GM12875 (cell line): ENCODE data around the gene ERN1.

Source experiments
- H3K4me3 ChIP-seq: one replicate; pipeline ENCODE4 v1.5.1; 2011; ENCODE audit warnings: low read depth, low read length, control low read depth
- TF ChIP-seq, protein P1 (sequence below): IDR thresholded peaks from 2 replicates; pipeline ENCODE4 v1.5.1; 2011; ENCODE audit warnings: low read depth, mild to moderate bottlenecking, control low read depth, inconsistent platforms, low read length, moderate library complexity, borderline replicate concordance; ENCODE audit not compliant: insufficient read depth

ERN1 gene

DNA sequence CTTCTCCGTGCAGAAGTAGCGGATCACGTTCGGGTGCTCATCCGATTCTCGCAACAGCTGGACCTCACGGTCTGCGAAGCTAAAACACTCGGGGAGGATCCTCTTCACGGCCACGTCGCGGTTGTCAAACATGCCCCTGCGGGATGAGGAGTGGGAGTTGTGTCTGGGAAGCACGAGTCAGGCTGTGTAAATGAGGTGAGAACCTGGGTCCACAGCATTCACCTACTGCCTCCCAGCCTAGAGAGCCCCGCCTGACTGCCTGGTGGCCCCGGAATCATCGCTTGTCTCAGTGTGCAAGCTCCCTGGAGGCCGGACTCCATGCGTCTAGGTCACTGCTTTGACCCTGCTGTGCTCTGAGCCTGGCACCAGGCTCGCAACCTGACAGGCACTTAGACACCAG lies 75.6 kb downstream of the ERN1 start:
- TF ChIP-seq, protein P1, sequence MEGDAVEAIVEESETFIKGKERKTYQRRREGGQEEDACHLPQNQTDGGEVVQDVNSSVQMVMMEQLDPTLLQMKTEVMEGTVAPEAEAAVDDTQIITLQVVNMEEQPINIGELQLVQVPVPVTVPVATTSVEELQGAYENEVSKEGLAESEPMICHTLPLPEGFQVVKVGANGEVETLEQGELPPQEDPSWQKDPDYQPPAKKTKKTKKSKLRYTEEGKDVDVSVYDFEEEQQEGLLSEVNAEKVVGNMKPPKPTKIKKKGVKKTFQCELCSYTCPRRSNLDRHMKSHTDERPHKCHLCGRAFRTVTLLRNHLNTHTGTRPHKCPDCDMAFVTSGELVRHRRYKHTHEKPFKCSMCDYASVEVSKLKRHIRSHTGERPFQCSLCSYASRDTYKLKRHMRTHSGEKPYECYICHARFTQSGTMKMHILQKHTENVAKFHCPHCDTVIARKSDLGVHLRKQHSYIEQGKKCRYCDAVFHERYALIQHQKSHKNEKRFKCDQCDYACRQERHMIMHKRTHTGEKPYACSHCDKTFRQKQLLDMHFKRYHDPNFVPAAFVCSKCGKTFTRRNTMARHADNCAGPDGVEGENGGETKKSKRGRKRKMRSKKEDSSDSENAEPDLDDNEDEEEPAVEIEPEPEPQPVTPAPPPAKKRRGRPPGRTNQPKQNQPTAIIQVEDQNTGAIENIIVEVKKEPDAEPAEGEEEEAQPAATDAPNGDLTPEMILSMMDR: no peak
- H3K4me3 ChIP-seq: no peak overlapping the region

DNA sequence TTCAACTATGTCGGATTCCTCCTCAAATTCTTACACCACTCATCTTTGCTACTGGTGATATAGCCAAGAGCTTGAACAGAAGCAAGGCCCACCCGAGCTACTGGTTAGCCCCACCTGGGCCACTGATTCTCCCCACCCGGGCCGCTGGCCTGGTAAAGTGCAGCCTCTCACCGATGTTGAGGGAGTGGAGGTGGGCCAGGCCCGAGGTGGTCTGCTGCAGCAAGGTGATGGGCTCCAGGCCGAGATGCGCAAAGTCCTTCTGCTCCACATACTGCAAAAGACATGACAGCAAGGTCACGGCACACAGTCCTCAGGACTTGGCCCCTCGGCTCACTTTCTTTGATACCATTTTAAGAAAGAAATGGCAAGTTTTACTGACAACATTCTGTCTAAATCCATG lies 76.8 kb downstream of the ERN1 start:
- TF ChIP-seq, protein P1: no peak
- H3K4me3 ChIP-seq: no peak overlapping the region

DNA sequence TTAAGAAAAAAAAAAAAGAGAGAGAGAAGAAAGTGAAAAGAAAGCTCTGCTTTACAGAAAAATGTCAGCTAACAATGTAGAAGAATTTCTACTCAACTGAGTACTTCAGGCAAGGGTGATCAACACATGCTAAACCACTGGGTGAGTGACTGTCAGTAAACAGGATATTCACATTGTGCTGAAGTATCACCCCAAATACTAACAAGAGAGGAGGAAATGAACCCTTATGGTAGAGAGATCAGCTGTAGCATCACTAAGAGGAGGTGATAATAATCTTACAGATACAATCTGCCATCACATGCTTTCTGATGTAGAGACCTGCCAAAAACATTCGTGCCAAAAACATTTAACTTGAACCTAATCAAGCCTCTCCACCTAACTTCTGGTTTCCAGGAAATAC lies 78.8 kb downstream of the ERN1 start:
- H3K4me3 ChIP-seq: no peak overlapping the region
- TF ChIP-seq, protein P1: no peak

DNA sequence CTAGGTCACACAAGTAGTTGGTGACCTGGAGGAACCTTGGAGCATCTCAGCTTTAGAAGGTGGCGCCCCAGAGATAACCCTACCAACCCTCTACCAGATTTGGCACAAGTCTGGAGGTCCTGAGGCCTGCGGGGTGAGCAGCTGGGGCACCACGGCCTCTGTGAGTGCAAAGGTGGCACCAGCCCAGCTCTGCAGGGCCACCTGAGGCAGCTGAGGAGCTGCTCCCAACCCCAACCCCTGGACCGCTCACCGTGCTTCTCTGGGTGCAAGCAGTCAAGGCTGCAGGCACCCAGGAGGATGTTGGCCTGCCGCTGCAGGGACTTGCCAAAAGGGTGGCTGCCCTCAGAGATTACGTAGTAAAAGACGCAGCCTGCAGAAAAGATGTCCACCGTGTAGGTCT lies 81.1 kb downstream of the ERN1 start:
- no peak overlapping the region for H3K4me3 ChIP-seq
- TF ChIP-seq, protein P1: no peak

DNA sequence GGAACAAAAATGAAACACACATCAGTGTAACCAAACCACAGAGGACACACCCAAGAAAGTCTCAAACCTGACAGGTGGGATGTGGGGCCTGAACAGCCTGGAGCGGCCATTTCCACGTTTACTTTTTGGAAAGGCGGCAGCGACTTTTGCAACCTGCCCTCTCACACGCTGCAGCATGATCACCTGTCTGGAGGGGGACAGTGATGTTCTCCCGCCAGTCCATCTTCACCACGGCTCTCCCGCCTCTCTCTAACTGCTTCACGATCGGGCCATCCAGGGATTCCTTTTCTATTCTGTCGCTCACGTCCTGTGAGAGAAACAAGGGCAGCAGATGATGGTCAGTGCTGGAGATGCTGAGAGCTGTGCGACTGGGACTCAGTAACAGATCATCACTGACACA lies 84.8 kb downstream of the ERN1 start:
- TF ChIP-seq, protein P1: no peak
- H3K4me3 ChIP-seq: no peak overlapping the region

DNA sequence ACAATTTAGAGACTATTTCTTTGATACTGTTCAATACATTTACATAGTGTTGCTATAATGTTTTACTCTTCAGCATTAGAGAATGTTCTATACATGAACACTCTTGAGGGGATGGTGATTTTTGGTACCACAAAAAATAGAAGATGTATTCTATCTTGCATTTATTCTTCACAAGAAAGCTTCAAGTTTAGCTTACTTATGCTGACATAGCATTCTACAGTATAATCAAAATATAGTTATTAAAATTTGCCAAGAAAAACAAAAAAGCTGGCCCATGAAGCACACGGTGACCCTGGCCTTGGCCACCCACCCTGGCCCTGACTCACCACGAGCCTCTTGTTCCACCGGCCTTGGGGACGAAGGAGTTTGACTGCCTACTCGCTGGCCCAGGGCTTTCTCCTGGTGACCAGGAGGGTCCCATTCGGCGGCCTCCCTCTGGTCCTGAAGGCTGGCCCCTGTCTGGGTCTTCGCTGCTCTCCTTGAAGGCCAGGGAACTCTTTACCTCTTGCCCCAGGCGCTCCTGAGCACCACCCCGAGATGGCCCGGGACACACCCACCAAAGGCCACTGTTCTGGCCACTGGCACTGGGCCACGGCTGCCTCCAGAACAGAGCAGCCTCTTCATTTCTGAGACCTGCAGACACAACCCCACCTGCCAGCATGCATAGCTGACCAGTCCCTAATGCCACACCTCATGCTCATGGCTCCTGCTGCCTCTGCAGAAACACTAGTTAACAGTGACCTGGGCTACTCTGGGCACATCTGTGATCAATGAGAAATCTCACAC lies 87.1 kb downstream of the ERN1 start:
- H3K4me3 ChIP-seq: no peak overlapping the region
- TF ChIP-seq, protein P1: no peak

DNA sequence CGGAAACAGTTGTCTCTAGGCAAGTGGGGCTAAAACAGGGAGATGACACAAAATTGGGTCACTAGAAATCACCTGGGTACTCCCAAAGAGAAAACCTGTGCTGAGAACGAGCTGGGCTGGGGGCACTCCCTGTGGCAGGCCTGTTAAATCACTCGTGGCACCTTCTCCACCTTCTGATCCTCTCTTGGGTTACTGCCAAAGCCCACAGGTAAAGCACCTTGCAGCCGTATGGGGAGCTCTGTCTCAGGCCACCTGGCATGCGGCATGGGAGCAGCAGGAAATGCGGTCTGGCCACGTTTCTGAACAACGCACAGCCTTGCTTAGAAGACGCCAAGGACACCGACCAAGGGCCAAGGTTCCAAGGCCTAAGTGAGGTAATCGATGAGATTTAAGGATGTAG lies 88.0 kb downstream of the ERN1 start:
- no peak overlapping the region for H3K4me3 ChIP-seq

More for the DNA sequence above, 88.0 kb downstream of the ERN1 start:
- TF ChIP-seq, protein P1: no peak
